ENCODE measurements around the gene ZBTB24.

The ZBTB24 gene

GRCh38 chr6:109456111-109456583 is 26.9 kb downstream of the ZBTB24 start:
- H3K79me2 ChIP-seq (ENCODE audit: insufficient read depth, low read length): 0 out of 2 replicates have a peak, but pooled peaks cover 2% of the 10 kb centered on the region
- DNase-seq: no peak
- peaks cover 38% of the 10 kb centered on the region for H3K36me3 ChIP-seq (ENCODE audit: insufficient read depth, low read length)
- H3K4me3 ChIP-seq (ENCODE audit: low read depth in 1 of 2, low read length in 2 of 2): peak overlapping the region; percentile 15 to 97; a peak in 3 of 4 replicates
- peak overlapping the region; percentile 66 for H2AFZ ChIP-seq (ENCODE audit: low read depth, low read length)
- H3K27me3 ChIP-seq (ENCODE audit: insufficient read depth, low read length, poor library complexity): no peaks in the 10 kb centered on the region
- TF ChIP-seq EZH2 (IDR thresholded peaks at IDR 0.05; ENCODE audit: borderline replicate concordance, low read depth, low read length, severe bottlenecking) (no peak), CTCF (IDR thresholded peaks at IDR 0.05; ENCODE audit: borderline replicate concordance, extremely low read depth, low read length, poor library complexity, severe bottlenecking) (no peak)
- H3K4me2 ChIP-seq (ENCODE audit: insufficient read depth, low read length): peak overlapping the region; percentile 94
- H4K20me1 ChIP-seq (ENCODE audit: insufficient read depth, low read length): peaks cover 13% of the 10 kb centered on the region; the same call in 1 of the 2 replicates
- H3K9ac ChIP-seq (ENCODE audit: low read depth, low read length): peak overlapping the region; percentile 92
- H3K4me1 ChIP-seq (ENCODE audit: insufficient read depth, low read length): peaks cover 29% of the 10 kb centered on the region
- no peaks in the 10 kb centered on the region for H3K9me3 ChIP-seq (ENCODE audit: insufficient read depth, low read length, severe bottlenecking)
- peak overlapping the region; percentile 28; the same call in 1 of the 2 replicates for H3K27ac ChIP-seq (ENCODE audit: low read length)
- no peak for ATAC-seq (ENCODE audit: insufficient read depth, low read depth)

GRCh38 chr6:109455437-109456110 is 27.4 kb downstream of the ZBTB24 start, which contains the start of gene MICAL1:
TSS of gene MICAL1 (minus strand) at chr6:109455772. CDS start at chr6:109454196, 1,576 bp downstream.
- H3K27ac ChIP-seq (ENCODE audit: low read length): peak within 1 kb of the TSS; percentile 90
- H3K4me1 ChIP-seq (ENCODE audit: insufficient read depth, low read length): peaks cover 29% of the 10 kb centered on the region
- ATAC-seq (ENCODE audit: insufficient read depth, low read depth) (peak; percentile 62), DNase-seq (peak; percentile 83)
- H4K20me1 ChIP-seq (ENCODE audit: insufficient read depth, low read length): peaks cover 13% of the 10 kb centered on the region; the same call in 1 of the 2 replicates
- H3K4me2 ChIP-seq (ENCODE audit: insufficient read depth, low read length): peak within 1 kb of the TSS; percentile 94
- peak within 1 kb of the TSS; percentile 84 for H2AFZ ChIP-seq (ENCODE audit: low read depth, low read length)
- 0 out of 2 replicates have a peak, but pooled peaks cover 2% of the 10 kb centered on the region for H3K79me2 ChIP-seq (ENCODE audit: insufficient read depth, low read length)
- H3K9me3 ChIP-seq (ENCODE audit: insufficient read depth, low read length, severe bottlenecking): no peaks in the 10 kb centered on the region
- H3K4me3 ChIP-seq (ENCODE audit: low read depth in 1 of 2, low read length in 2 of 2): peak within 1 kb of the TSS; percentile 68 to 97
- H3K27me3 ChIP-seq (ENCODE audit: insufficient read depth, low read length, poor library complexity): no peaks in the 10 kb centered on the region
- peak within 1 kb of the TSS; percentile 92 for H3K9ac ChIP-seq (ENCODE audit: low read depth, low read length)
- H3K36me3 ChIP-seq (ENCODE audit: insufficient read depth, low read length): peaks cover 34% of the 10 kb centered on the region
- TF ChIP-seq EZH2 (IDR thresholded peaks at IDR 0.05; ENCODE audit: borderline replicate concordance, low read depth, low read length, severe bottlenecking) (no peak), CTCF (IDR thresholded peaks at IDR 0.05; ENCODE audit: borderline replicate concordance, extremely low read depth, low read length, poor library complexity, severe bottlenecking) (peak; percentile 50)

- Histone ChIP-seq H3K4me3 (ENCODE audit: low read depth in 1 of 2, low read length in 2 of 2) (peak overlapping the region; percentile 68 to 97), H4K20me1 (ENCODE audit: insufficient read depth, low read length) (peaks cover 13% of the 10 kb centered on the region), H3K9me3 (ENCODE audit: insufficient read depth, low read length, severe bottlenecking) (no peaks in the 10 kb centered on the region), H3K27me3 (ENCODE audit: insufficient read depth, low read length, poor library complexity) (no peaks in the 10 kb centered on the region), H3K4me1 (ENCODE audit: insufficient read depth, low read length) (peaks cover 37% of the 10 kb centered on the region), H3K36me3 (ENCODE audit: insufficient read depth, low read length) (peaks cover 39% of the 10 kb centered on the region), H2AFZ (ENCODE audit: low read depth, low read length) (peak overlapping the region; percentile 84), H3K4me2 (ENCODE audit: insufficient read depth, low read length) (peak overlapping the region; percentile 94), H3K27ac (ENCODE audit: low read length) (peak overlapping the region; percentile 90), H3K9ac (ENCODE audit: low read depth, low read length) (peak overlapping the region; percentile 92), H3K79me2 (ENCODE audit: insufficient read depth, low read length) (0 out of 2 replicates have a peak, but pooled peaks cover 2% of the 10 kb centered on the region)
- ATAC-seq (ENCODE audit: insufficient read depth, low read depth): peak; percentile 79
- DNase-seq: peak; percentile 91
- TF ChIP-seq EZH2 (IDR thresholded peaks at IDR 0.05; ENCODE audit: borderline replicate concordance, low read depth, low read length, severe bottlenecking): no peak
- peak; percentile 18 for TF ChIP-seq CTCF (IDR thresholded peaks at IDR 0.05; ENCODE audit: borderline replicate concordance, extremely low read depth, low read length, poor library complexity, severe bottlenecking)
Observed at GRCh38 chr6:109454496-109455436, 28.3 kb downstream of the ZBTB24 start.
